ENCODE measurements around the gene DNAJC18.

DNA sequence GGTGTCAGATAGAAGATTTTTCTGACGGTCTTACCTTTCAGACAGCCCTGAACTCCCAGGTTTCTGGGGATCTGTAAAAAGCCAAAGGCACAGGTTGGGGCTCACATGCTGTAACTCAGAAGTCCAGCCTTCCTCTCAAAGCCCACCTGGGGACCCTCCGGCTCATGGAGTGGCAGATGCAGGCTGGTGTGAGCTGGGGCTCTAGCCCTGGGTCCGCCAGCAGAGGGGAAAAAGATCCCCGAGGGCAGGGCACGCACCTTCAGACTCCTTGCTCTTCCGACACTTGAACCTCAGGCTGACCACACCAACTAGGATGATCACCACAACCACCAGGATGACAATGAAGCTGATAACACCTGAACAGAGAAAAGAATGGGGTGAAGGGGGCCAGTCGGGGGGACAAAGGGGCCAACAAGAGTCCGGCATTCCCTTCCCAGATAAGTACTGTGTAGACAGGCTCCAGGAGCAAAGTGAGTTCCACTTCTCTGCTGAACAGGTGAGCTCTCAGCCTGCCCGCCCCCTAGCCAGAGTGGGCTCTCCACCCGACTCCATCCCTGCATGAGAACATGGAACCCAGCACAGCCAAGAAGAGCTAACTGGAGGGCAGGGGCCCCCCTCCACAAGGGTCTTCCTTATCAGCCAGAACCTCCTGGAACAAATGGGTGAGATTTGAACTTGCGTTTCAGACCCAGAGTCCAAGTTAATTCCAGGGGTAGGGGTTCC lies 15.4 kb upstream of the DNAJC18 start:
- TF ChIP-seq, protein P1, sequence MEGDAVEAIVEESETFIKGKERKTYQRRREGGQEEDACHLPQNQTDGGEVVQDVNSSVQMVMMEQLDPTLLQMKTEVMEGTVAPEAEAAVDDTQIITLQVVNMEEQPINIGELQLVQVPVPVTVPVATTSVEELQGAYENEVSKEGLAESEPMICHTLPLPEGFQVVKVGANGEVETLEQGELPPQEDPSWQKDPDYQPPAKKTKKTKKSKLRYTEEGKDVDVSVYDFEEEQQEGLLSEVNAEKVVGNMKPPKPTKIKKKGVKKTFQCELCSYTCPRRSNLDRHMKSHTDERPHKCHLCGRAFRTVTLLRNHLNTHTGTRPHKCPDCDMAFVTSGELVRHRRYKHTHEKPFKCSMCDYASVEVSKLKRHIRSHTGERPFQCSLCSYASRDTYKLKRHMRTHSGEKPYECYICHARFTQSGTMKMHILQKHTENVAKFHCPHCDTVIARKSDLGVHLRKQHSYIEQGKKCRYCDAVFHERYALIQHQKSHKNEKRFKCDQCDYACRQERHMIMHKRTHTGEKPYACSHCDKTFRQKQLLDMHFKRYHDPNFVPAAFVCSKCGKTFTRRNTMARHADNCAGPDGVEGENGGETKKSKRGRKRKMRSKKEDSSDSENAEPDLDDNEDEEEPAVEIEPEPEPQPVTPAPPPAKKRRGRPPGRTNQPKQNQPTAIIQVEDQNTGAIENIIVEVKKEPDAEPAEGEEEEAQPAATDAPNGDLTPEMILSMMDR (IDR thresholded peaks at IDR 0.05; ENCODE audit: low read depth, low read length, missing input control) = no peak
- TF ChIP-seq, protein P2, sequence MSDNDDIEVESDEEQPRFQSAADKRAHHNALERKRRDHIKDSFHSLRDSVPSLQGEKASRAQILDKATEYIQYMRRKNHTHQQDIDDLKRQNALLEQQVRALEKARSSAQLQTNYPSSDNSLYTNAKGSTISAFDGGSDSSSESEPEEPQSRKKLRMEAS (IDR thresholded peaks at IDR 0.05) = no peak
- TF ChIP-seq, protein P3, sequence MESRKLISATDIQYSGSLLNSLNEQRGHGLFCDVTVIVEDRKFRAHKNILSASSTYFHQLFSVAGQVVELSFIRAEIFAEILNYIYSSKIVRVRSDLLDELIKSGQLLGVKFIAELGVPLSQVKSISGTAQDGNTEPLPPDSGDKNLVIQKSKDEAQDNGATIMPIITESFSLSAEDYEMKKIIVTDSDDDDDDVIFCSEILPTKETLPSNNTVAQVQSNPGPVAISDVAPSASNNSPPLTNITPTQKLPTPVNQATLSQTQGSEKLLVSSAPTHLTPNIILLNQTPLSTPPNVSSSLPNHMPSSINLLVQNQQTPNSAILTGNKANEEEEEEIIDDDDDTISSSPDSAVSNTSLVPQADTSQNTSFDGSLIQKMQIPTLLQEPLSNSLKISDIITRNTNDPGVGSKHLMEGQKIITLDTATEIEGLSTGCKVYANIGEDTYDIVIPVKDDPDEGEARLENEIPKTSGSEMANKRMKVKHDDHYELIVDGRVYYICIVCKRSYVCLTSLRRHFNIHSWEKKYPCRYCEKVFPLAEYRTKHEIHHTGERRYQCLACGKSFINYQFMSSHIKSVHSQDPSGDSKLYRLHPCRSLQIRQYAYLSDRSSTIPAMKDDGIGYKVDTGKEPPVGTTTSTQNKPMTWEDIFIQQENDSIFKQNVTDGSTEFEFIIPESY (IDR thresholded peaks at IDR 0.05) = no peak
- TF ChIP-seq, protein P4, sequence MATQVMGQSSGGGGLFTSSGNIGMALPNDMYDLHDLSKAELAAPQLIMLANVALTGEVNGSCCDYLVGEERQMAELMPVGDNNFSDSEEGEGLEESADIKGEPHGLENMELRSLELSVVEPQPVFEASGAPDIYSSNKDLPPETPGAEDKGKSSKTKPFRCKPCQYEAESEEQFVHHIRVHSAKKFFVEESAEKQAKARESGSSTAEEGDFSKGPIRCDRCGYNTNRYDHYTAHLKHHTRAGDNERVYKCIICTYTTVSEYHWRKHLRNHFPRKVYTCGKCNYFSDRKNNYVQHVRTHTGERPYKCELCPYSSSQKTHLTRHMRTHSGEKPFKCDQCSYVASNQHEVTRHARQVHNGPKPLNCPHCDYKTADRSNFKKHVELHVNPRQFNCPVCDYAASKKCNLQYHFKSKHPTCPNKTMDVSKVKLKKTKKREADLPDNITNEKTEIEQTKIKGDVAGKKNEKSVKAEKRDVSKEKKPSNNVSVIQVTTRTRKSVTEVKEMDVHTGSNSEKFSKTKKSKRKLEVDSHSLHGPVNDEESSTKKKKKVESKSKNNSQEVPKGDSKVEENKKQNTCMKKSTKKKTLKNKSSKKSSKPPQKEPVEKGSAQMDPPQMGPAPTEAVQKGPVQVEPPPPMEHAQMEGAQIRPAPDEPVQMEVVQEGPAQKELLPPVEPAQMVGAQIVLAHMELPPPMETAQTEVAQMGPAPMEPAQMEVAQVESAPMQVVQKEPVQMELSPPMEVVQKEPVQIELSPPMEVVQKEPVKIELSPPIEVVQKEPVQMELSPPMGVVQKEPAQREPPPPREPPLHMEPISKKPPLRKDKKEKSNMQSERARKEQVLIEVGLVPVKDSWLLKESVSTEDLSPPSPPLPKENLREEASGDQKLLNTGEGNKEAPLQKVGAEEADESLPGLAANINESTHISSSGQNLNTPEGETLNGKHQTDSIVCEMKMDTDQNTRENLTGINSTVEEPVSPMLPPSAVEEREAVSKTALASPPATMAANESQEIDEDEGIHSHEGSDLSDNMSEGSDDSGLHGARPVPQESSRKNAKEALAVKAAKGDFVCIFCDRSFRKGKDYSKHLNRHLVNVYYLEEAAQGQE (IDR thresholded peaks at IDR 0.05) = no peak
- TF ChIP-seq TAF1 (conservative IDR thresholded peaks at IDR 0.05) (no peak), YY1 (IDR thresholded peaks at IDR 0.05) (no peak), GABPA (IDR thresholded peaks at IDR 0.05 in 1 of 2, conservative IDR thresholded peaks at IDR 0.05 in 1 of 2) (no peak), SP1 (IDR thresholded peaks at IDR 0.05) (no peak)
- TF ChIP-seq, protein P5, sequence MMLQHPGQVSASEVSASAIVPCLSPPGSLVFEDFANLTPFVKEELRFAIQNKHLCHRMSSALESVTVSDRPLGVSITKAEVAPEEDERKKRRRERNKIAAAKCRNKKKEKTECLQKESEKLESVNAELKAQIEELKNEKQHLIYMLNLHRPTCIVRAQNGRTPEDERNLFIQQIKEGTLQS (IDR thresholded peaks at IDR 0.05) = no peak

Measured in liver (tissue), 3 donors.